IMR-90 (cell line): Measurements from ENCODE around the gene FOXF1. TPM values are rescaled to one million over a fixed set of nuclear protein-coding genes. Genes with fewer than 3 reads are reported as not detected.

Experiments
- ATAC-seq: fragments of 200-7000 bp; cut with Tn5 transposase; 2 replicates; pipeline ENCODE4 v1.9.1; 2020; ENCODE audit warnings: low read depth, mild to moderate bottlenecking, moderate library complexity
- BruUV-seq: library from RNA; stranded (reverse); fragments of 400-500 nt; replicated peaks from 2 replicates; lab custom pipeline; 2021; lab: Mats Ljungman, UMichigan
- CTCF ChIA-PET: fragments of 300-600 bp; formaldehyde crosslinking; extraction: SDS; loops from one replicate; lab custom pipeline; 2021; ENCODE audit warnings: antibody characterized with exemption; lab: Yijun Ruan, JAX
- POLR2A ChIA-PET: fragments of 300-600 bp; sonication (Branson Sonifier 250); formaldehyde crosslinking; loops from one replicate; lab custom pipeline; 2022; ENCODE audit warnings: antibody characterized with exemption; ENCODE audit not compliant: unreplicated experiment; lab: Charles Lee
- DNase-seq: peaks from one replicate; pipeline ENCODE4 v3.0.0; 2013
- H2AFZ ChIP-seq: replicated peaks from 2 replicates; pipeline ENCODE3; 2013; ENCODE audit warnings: low read length, mild to moderate bottlenecking; ENCODE audit not compliant: poor library complexity
- H2AK5ac ChIP-seq: 2 replicates; pipeline ENCODE4 v1.6.1; 2013; ENCODE audit warnings: low read depth, low read length, inconsistent platforms
- H2AK9ac ChIP-seq: replicated peaks from 2 replicates; pipeline ENCODE3; 2013; ENCODE audit warnings: mild to moderate bottlenecking, low read depth, low read length, moderate library complexity; ENCODE audit not compliant: poor library complexity
- H2BK120ac ChIP-seq: 2 replicates; pipeline ENCODE4 v1.6.1; 2013; ENCODE audit warnings: low read depth, low read length, inconsistent platforms
- H2BK15ac ChIP-seq: 3 replicates; pipeline ENCODE4 v1.6.1; 2013; ENCODE audit warnings: low read depth, low read length, inconsistent platforms
- H2BK20ac ChIP-seq: 2 replicates; pipeline ENCODE4 v1.6.1; 2013; ENCODE audit warnings: low read depth, mild to moderate bottlenecking, inconsistent platforms, low read length, moderate library complexity
- H2BK5ac ChIP-seq: 2 replicates; pipeline ENCODE4 v1.6.1; 2013; ENCODE audit warnings: mild to moderate bottlenecking, low read depth, low read length, inconsistent platforms; ENCODE audit not compliant: poor library complexity, severe bottlenecking
- H3K14ac ChIP-seq: replicated peaks from 2 replicates; pipeline ENCODE4 v1.6.1; 2013; ENCODE audit warnings: low read depth, low read length, inconsistent platforms
- H3K18ac ChIP-seq: 2 replicates; pipeline ENCODE4 v1.6.1; 2013; ENCODE audit warnings: low read depth, low read length, control low read depth
- H3K23ac ChIP-seq: 2 replicates; pipeline ENCODE4 v1.6.1; 2013; ENCODE audit warnings: low read depth, low read length, inconsistent platforms
- H3K27ac ChIP-seq: 2 replicates; pipeline ENCODE4 v1.5.1; 2013; ENCODE audit warnings: mild to moderate bottlenecking, control low read depth, low read length; ENCODE audit not compliant: insufficient read depth
- H3K27me3 ChIP-seq: 2 replicates; pipeline ENCODE4 v1.6.1; 2013; ENCODE audit warnings: low read length; ENCODE audit not compliant: control insufficient read depth, insufficient read depth
- H3K36me3 ChIP-seq: 2 replicates; pipeline ENCODE4 v1.6.1; 2013; ENCODE audit warnings: low read length, mixed read lengths; ENCODE audit not compliant: control insufficient read depth, insufficient read depth
- H3K4ac ChIP-seq: 2 replicates; pipeline ENCODE4 v1.6.1; 2013; ENCODE audit warnings: low read depth, low read length, inconsistent platforms
- H3K4me1 ChIP-seq: 2 replicates; pipeline ENCODE4 v1.6.1; 2013; ENCODE audit warnings: low read length, mixed read lengths; ENCODE audit not compliant: control insufficient read depth, insufficient read depth
- H3K4me2 ChIP-seq: 2 replicates; pipeline ENCODE4 v1.6.1; 2013; ENCODE audit warnings: low read depth, mild to moderate bottlenecking, control low read depth, low read length, moderate library complexity
- H3K4me3 ChIP-seq: 2 replicates; pipeline ENCODE4 v1.5.1; 2013; ENCODE audit warnings: low read depth, mild to moderate bottlenecking, control low read depth, low read length, moderate library complexity; ENCODE audit not compliant: insufficient read depth
- H3K56ac ChIP-seq: 2 replicates; pipeline ENCODE4 v1.6.1; 2013; ENCODE audit warnings: low read length, inconsistent platforms; ENCODE audit not compliant: insufficient read depth; ENCODE audit errors: extremely low read depth
- H3K79me1 ChIP-seq, 2 experiments: 2 replicates each; pipeline ENCODE4 v1.6.1; 2013; ENCODE audit warnings: low read length in 2 of 2, inconsistent platforms in 1 of 2, low read depth in 1 of 2
- H3K9ac ChIP-seq: 2 replicates; pipeline ENCODE4 v1.6.1; 2013; ENCODE audit warnings: low read depth, low read length, control low read depth
- H3K9me1 ChIP-seq: 2 replicates; pipeline ENCODE4 v1.6.1; 2013; ENCODE audit warnings: low read length, inconsistent platforms; ENCODE audit not compliant: insufficient read depth
- H3K9me3 ChIP-seq: 2 replicates; pipeline ENCODE4 v1.6.1; 2013; ENCODE audit warnings: low read length; ENCODE audit not compliant: control insufficient read depth, insufficient read depth
- H4K20me1 ChIP-seq: 2 replicates; pipeline ENCODE4 v1.6.1; 2013; ENCODE audit warnings: low read length, inconsistent platforms; ENCODE audit not compliant: insufficient read depth
- H4K5ac ChIP-seq: 2 replicates; pipeline ENCODE4 v1.6.1; 2013; ENCODE audit warnings: mild to moderate bottlenecking, low read depth, low read length, control low read depth
- H4K8ac ChIP-seq, 2 experiments: 2 replicates each; pipeline ENCODE4 v1.6.1; 2013; ENCODE audit warnings: low read depth in 2 of 2, low read length in 2 of 2, control low read depth in 1 of 2, inconsistent platforms in 1 of 2
- H4K91ac ChIP-seq: 2 replicates; pipeline ENCODE4 v1.6.1; 2013; ENCODE audit warnings: low read depth, low read length, inconsistent platforms; ENCODE audit not compliant: insufficient read depth
- BHLHE40 ChIP-seq: fragments of 150-350 bp; IDR thresholded peaks from 2 replicates; pipeline ENCODE4 v1.6.1; 2016; ENCODE audit warnings: mild to moderate bottlenecking, low read depth, low read length
- CHD1 ChIP-seq: IDR thresholded peaks from 2 replicates; pipeline ENCODE4 v1.6.1; 2012; ENCODE audit warnings: low read depth, low read length, improper control_type of control experiment
- CTCF ChIP-seq: conservative IDR thresholded peaks from 2 replicates; pipeline ENCODE4 v1.5.1; 2012; ENCODE audit warnings: mild to moderate bottlenecking, low read depth, low read length, improper control_type of control experiment
- FOS ChIP-seq: fragments of 150-350 bp; IDR thresholded peaks from 2 replicates; pipeline ENCODE4 v1.6.1; 2016; ENCODE audit warnings: low read depth, low read length
- MAFK ChIP-seq: IDR thresholded peaks from 2 replicates; pipeline ENCODE4 v1.6.1; 2012; ENCODE audit warnings: low read depth, low read length, improper control_type of control experiment
- MAZ ChIP-seq: IDR thresholded peaks from 2 replicates; pipeline ENCODE4 v1.6.1; 2012; ENCODE audit warnings: low read depth, mild to moderate bottlenecking, low read length, improper control_type of control experiment, moderate library complexity, borderline replicate concordance
- POLR2A ChIP-seq: IDR thresholded peaks from 2 replicates; pipeline ENCODE4 v1.6.1; 2012; ENCODE audit warnings: mild to moderate bottlenecking, low read depth, low read length
- RAD21 ChIP-seq: IDR thresholded peaks from 2 replicates; pipeline ENCODE4 v1.6.1; 2012; ENCODE audit warnings: low read length, improper control_type of control experiment
- RCOR1 ChIP-seq: IDR thresholded peaks from 2 replicates; pipeline ENCODE4 v1.6.1; 2012; ENCODE audit warnings: mild to moderate bottlenecking, low read length, improper control_type of control experiment; ENCODE audit not compliant: insufficient replicate concordance
- SMC3 ChIP-seq: fragments of 150-350 bp; IDR thresholded peaks from 2 replicates; pipeline ENCODE4 v1.6.1; 2016; ENCODE audit warnings: low read depth, mild to moderate bottlenecking, antibody characterized with exemption, low read length, moderate library complexity
- USF2 ChIP-seq: fragments of 150-350 bp; IDR thresholded peaks from 2 replicates; pipeline ENCODE4 v1.6.1; 2017; ENCODE audit warnings: mild to moderate bottlenecking, antibody characterized with exemption, low read length, low read depth
- WGBS, 2 experiments: methylation state at CpG; one replicate each; pipeline versions ENCODE4 v1.1.5 to v1.1.7; 2013; ENCODE audit warnings: missing lambda C conversion rate in 2 of 2; ENCODE audit not compliant: insufficient read length in 1 of 2; ENCODE audit errors: extremely low coverage in 2 of 2; 5-methylcytosine and 5-hydroxymethylcytosine counted together
- dilution Hi-C: fragments of 300-500 bp; cut with HindIII; formaldehyde crosslinking; loops from one replicate; pipeline ENCODE4 v1.14.3; 2018; ENCODE audit warnings: low sequenced_read_pairs; ENCODE audit not compliant: unreplicated experiment
- in situ Hi-C: fragments of 300-500 bp; cut with MboI; formaldehyde crosslinking; loops from 3 replicates; pipeline ENCODE4 v1.14.3; 2019; ENCODE audit warnings: low sequenced_read_pairs, inconsistent platforms, mixed read lengths
- intact Hi-C: fragments of 100-400 bp; cut with micrococcal nuclease; formaldehyde crosslinking; loops from 2 replicates; pipeline ENCODE4 v1.10.0; 2022
- polyA plus RNA-seq, 3 experiments: library from polyadenylated mRNA; depleted of rRNA; stranded (reverse); fragments of >200 nt; gene quantifications; 2 replicates each; pipeline ENCODE4 v1.2.3, GENCODE V29; 2012; ENCODE audit warnings: low replicate concordance in 1 of 3
- total RNA-seq: library from RNA; depleted of rRNA; stranded (reverse); fragments of >200 nt; gene quantifications from 2 replicates; pipeline ENCODE4 v1.2.3, GENCODE V29; 2012

The FOXF1 gene
- total and polyA plus RNA-seq, 2 of the 4 experiments (the other 2 are of a cell fraction) = 2.7 to 33.0 TPM

- ATAC-seq (peak; percentile 70), DNase-seq (peak; percentile 89)
- Histone ChIP-seq H4K5ac (no peak overlapping the region), H2BK15ac (0 out of 3 replicates have a peak overlapping the region, but pooled peaks have one; percentile 2), H2BK120ac (peak overlapping the region; percentile 38; the same call in 1 of the 2 replicates), H4K91ac (no peak overlapping the region), H2AK9ac (no peak overlapping the region), H3K9me1 (no peaks in the 10 kb centered on the region), H3K4me2 (peak overlapping the region; percentile 80), H3K27ac (0 out of 2 replicates have a peak overlapping the region, but pooled peaks have one; percentile 18), H3K79me1 (peaks cover 0 to 5% of the 10 kb centered on the region in 2 experiments; a peak in 1 of 4 replicates), H4K8ac (peak overlapping the region in 1 of 2 experiments; percentile 38; a peak in 1 of 4 replicates), H3K14ac (peak overlapping the region; percentile 40), H3K18ac (no peak overlapping the region), H3K4me1 (peaks cover 2% of the 10 kb centered on the region; the same call in 1 of the 2 replicates), H2BK20ac (no peak overlapping the region), H3K23ac (no peak overlapping the region; the same call in 1 of the 2 replicates), H3K9ac (peak overlapping the region; percentile 61), H3K27me3 (no peaks in the 10 kb centered on the region), H4K20me1 (no peaks in the 10 kb centered on the region), H2AFZ (peak overlapping the region; percentile 66), H2BK5ac (no peak overlapping the region), H3K4ac (peak overlapping the region; percentile 29; the same call in 1 of the 2 replicates), H3K36me3 (no peaks in the 10 kb centered on the region), H3K4me3 (peak overlapping the region; percentile 32), H3K9me3 (no peaks in the 10 kb centered on the region), H3K56ac (no peak overlapping the region), H2AK5ac (no peak overlapping the region)
- in situ Hi-C loops = loop anchor here (5.0 kb wide), 1 partner anchor 714 kb away; no protein-coding TSS in a partner anchor
- intact Hi-C loops = loop anchor here (1.0 to 10.0 kb wide), 7 partner anchors 499 to 1071 kb away; partner anchors contain the start of gene FBXO31
- CTCF ChIA-PET = interaction anchor here (0.6 to 2.0 kb wide), 10 partner anchors 12 to 715 kb away, joined by 3 to 18 read pairs (median 3); no protein-coding TSS in a partner anchor
- no TSS peak for BruUV-seq
- POLR2A ChIA-PET = no interaction called here
- WGBS, 2 experiments = 0% methylated on average over 14 of the region's 41 CpGs; no CpG with 5 or more reads in 1 of the 2 experiments
- dilution Hi-C loops = no loop called here
- TF ChIP-seq BHLHE40 = peak; percentile 39; the same call in 1 of the 2 replicates
- TF ChIP-seq RAD21 = peak; percentile 100
- no peak for TF ChIP-seq FOS
- TF ChIP-seq USF2 = no peak
- TF ChIP-seq SMC3 = peak; percentile 100
- peak; percentile 67 for TF ChIP-seq POLR2A
- TF ChIP-seq CHD1 = peak; percentile 92; the same call in 1 of the 2 replicates
- no peak; the same call in 1 of the 2 replicates for TF ChIP-seq MAFK
- no peak for TF ChIP-seq RCOR1
- peak; percentile 100 for TF ChIP-seq CTCF
- TF ChIP-seq MAZ = peak; percentile 77; the same call in 1 of the 2 replicates
These were observed 53.4 kb downstream of the FOXF1 start for GRCh38 chr16:86563469-86564345.
